H1 (cell line): ENCODE data around the gene SNRNP70. TPM values are rescaled to one million over a fixed set of nuclear protein-coding genes. Genes with fewer than 3 reads are reported as not detected.

Source experiments
- ASH2L ChIP-seq: fragments of 200-600, 300-600 bp; sonication (generic); IDR thresholded peaks from one replicate; pipeline ENCODE4 v1.7.1; 2017; ENCODE audit warnings: low read length
- HDAC2 ChIP-seq, 2 experiments: fragments of 300-600 bp in 1 of 2; sonication (generic) in 1 of 2; IDR thresholded peaks; 2 replicates each; pipeline ENCODE4 v1.6.1; 2011 to 2012; ENCODE audit warnings: low read depth in 2 of 2, low read length in 2 of 2, mild to moderate bottlenecking in 2 of 2, moderate library complexity in 2 of 2, borderline replicate concordance in 1 of 2, inconsistent platforms in 1 of 2
- PHF8 ChIP-seq: fragments of 200-600 bp; sonication (generic); conservative IDR thresholded peaks from 2 replicates; pipeline ENCODE4 v1.7.1; 2012; ENCODE audit warnings: low read depth, mild to moderate bottlenecking, inconsistent platforms, low read length, moderate library complexity
- POLR2AphosphoS5 ChIP-seq: IDR thresholded peaks from 2 replicates; pipeline ENCODE4 v1.6.1; 2011; ENCODE audit warnings: low read depth, low read length
- POU5F1 ChIP-seq: IDR thresholded peaks from 2 replicates; pipeline ENCODE4 v1.6.1; 2011; ENCODE audit warnings: low read depth, mild to moderate bottlenecking, low read length, moderate library complexity
- RFX5 ChIP-seq: IDR thresholded peaks from 2 replicates; pipeline ENCODE4 v1.6.1; 2011; ENCODE audit warnings: low read depth, low read length, improper control_type of control experiment, borderline replicate concordance
- SP2 ChIP-seq: IDR thresholded peaks from 2 replicates; pipeline ENCODE4 v1.6.1; 2012; ENCODE audit warnings: mild to moderate bottlenecking, low read length, inconsistent platforms
- SP4 ChIP-seq: IDR thresholded peaks from 2 replicates; pipeline ENCODE4 v1.6.1; 2012; ENCODE audit warnings: low read length, inconsistent platforms
- TAF7 ChIP-seq: optimal IDR thresholded peaks from 2 replicates; pipeline ENCODE3; 2011; ENCODE audit warnings: low read depth, mild to moderate bottlenecking, inconsistent platforms, low read length, moderate library complexity, borderline replicate concordance
- polyA plus RNA-seq, 7 experiments: library from polyadenylated mRNA; depleted of rRNA in 3 of 7; stranded (reverse) in 5 of 7; unstranded in 2 of 7; fragments of >200 nt in 5 of 7; fragments of 200-250 nt in 2 of 7; gene quantifications; 1 replicate in 5 of 7; 2 replicates in 1 of 7; 4 replicates in 1 of 7; pipeline versions ENCODE4 v1.2.1 to v1.2.3, GENCODE V29; 2011 to 2013; ENCODE audit warnings: missing spikeins in 2 of 7, mixed read lengths in 2 of 7
- total RNA-seq: library from RNA; stranded (reverse); fragmentation: NEBNext Ultra II Directional; extraction: Animal tissue kit (Norgen Biotek cat#: 25700); gene quantifications from 2 replicates; pipeline ENCODE4 v1.2.1, GENCODE V29; 2021

SNRNP70 gene
- total and polyA plus RNA-seq, 2 of the 8 experiments (the other 6 are each of a cell fraction or from before 2014, with no cell fraction given), result 231 to 235 TPM

DNA sequence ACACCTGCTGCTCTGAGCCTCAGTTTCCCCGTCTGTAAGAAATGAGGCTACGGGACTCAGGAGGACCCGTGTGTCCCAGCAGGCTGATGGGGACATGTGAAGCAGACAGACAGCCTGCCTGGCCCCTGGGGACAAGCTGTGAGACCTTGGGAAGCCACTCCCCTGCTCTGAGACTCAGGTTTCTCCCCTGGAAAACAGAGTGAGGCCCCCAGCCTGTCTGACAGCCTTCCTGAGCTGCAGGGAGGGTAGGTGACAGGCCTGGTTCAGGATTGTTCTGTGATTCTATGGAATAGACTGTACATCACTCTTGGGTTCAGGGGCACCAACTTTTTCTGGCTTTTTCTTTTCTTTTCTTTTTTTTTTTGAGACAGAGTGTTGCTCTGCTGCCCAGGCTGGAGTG is 17.7 kb upstream of the SNRNP70 start (continued):
- TF ChIP-seq ASH2L (no peak), POU5F1 (no peak), POLR2AphosphoS5 (no peak), HDAC2 (IDR thresholded peaks at IDR 0.05; ENCODE audit: borderline replicate concordance in 1 of 2, low read depth in 2 of 2, low read length in 2 of 2) (no peak), PHF8 (no peak), SP4 (no peak), SP2 (no peak), TAF7 (no peak), RFX5 (no peak)
